ENCODE measurements around the gene KRTAP22-2. TPM values are rescaled to one million over a fixed set of nuclear protein-coding genes. Genes with fewer than 3 reads are reported as not detected.

KRTAP22-2 gene
- total and polyA plus RNA-seq, 4 experiments from 2014 or later, result not detected

DNA sequence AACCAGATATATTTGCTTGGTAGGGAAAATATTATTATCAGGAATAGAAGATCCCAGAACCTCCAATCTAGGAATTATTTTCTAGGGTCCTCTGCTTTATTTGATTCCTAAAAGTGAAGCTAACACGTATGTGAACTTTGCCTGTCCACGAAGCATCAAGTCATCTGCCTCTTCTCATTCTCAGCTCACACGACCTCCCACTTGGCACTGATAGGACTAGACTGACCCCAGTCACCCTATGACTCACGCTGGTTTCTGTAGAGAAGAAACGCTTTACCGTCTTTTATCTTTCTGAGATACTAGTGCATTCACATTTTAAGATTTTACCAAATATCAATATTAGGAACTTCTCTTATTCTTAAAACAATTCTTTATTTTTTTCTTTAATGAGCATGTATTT lies 27.1 kb downstream of the KRTAP22-2 start:
- H3K36me3 ChIP-seq (ENCODE audit: insufficient read depth, low read length), result no peaks in the 10 kb centered on the region
- Mint-ChIP-seq H3K27me3 (no peaks in the 10 kb centered on the region), H3K27ac (no peak overlapping the region), H3K9me3 (peaks cover 0 to 2% (median 0%) of the 10 kb centered on the region in 8 donors), H3K4me3 (no peak overlapping the region), H3K36me3 (no peaks in the 10 kb centered on the region), H3K4me1 (no peaks in the 10 kb centered on the region)
- intact Hi-C loops (cut with micrococcal nuclease), result no loop called here
- H3K9me3 ChIP-seq (ENCODE audit: control insufficient read depth in 1 of 2, low read length in 2 of 2), result no peaks in the 10 kb centered on the region
- ChIA-PET CTCF (ENCODE audit: partially characterized antibody) (no interaction called here), POLR2A (ENCODE audit: partially characterized antibody) (no interaction called here)
- H3K27ac ChIP-seq (ENCODE audit: low read depth, low read length), result no peak overlapping the region
- no peak overlapping the region for H3K4me3 ChIP-seq (ENCODE audit: low read length in 2 of 2)
- no peaks in the 10 kb centered on the region for H3K4me1 ChIP-seq (ENCODE audit: insufficient read depth, low read length)
- DNase-seq, result no peak
- no peaks in the 10 kb centered on the region for H3K27me3 ChIP-seq (ENCODE audit: insufficient read depth, low read length)

DNA sequence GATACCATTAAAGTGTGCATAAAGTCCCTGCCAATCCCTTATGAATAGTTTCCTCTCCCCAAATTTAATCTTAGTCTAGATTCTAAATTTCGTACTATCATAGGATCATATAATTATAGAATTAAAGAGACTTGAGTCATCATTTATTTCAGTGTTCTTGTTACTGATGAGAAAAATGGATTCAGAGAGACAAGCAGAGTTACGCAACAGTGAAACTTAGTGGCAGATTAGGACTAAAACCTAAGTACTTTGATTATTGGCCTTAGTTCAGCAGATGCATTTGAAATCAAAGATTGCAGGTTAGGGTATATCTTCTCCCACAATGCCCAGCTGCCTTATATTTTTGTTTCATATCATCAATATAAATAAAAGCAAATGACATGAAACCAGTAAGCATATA lies 28.2 kb downstream of the KRTAP22-2 start:
- DNase-seq, result no peak
- ChIA-PET POLR2A (ENCODE audit: partially characterized antibody) (no interaction called here), CTCF (ENCODE audit: partially characterized antibody) (no interaction called here)
- Mint-ChIP-seq H3K4me1 (no peaks in the 10 kb centered on the region), H3K9me3 (peaks cover 0 to 2% (median 0%) of the 10 kb centered on the region in 8 donors), H3K36me3 (no peaks in the 10 kb centered on the region), H3K27me3 (no peaks in the 10 kb centered on the region), H3K27ac (no peak overlapping the region), H3K4me3 (no peak overlapping the region)
- Histone ChIP-seq H3K36me3 (ENCODE audit: insufficient read depth, low read length) (no peaks in the 10 kb centered on the region), H3K4me1 (ENCODE audit: insufficient read depth, low read length) (no peaks in the 10 kb centered on the region), H3K9me3 (ENCODE audit: control insufficient read depth in 1 of 2, low read length in 2 of 2) (no peaks in the 10 kb centered on the region), H3K27me3 (ENCODE audit: insufficient read depth, low read length) (no peaks in the 10 kb centered on the region), H3K4me3 (ENCODE audit: low read length in 2 of 2) (no peak overlapping the region), H3K27ac (ENCODE audit: low read depth, low read length) (no peak overlapping the region)
- intact Hi-C loops (cut with micrococcal nuclease), result no loop called here

DNA sequence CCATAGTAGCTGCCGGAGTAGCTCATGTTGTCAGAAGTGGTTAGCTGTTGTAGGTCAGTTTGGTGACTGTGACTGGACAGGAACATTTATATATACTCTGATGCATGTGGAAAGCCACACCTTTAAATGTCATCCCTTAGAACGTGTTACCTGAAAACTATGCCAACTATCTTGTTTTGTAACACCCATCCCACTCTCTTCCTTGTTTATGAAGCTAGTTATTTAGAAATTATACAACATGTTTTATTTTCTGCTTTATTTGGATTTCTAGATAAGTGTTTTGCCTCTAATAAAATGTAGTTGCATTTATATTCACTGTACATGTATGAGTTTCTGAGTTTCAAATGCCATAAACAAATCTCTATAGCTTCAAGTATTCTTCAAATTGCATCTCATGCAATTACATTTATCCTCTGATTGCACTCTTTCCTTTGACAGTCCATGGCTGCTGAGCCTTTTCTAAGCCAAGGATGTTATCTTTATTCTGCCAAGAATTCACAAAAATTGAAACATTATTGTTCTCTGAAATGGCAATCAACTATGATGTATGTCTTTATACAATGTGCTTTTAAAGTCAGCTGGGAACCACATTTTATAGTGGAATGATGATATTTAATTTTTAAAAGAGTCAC lies 28.8 kb downstream of the KRTAP22-2 start, which contains the start of gene KRTAP19-7:
Gene KRTAP19-7, minus strand, starts transcription at position 51 of the 632 bp plus-strand sequence. Its CDS starts 25 bp downstream, at position 26.
- H3K4me1 Mint-ChIP-seq, result no peaks in the 10 kb centered on the region
- intact Hi-C loops (cut with micrococcal nuclease), result no loop called here
- H3K27me3 ChIP-seq (ENCODE audit: insufficient read depth, low read length), result no peaks in the 10 kb centered on the region
- H3K27ac Mint-ChIP-seq, result no peak within 1 kb of the TSS
- H3K27ac ChIP-seq (ENCODE audit: low read depth, low read length), result no peak within 1 kb of the TSS
- H3K36me3 ChIP-seq (ENCODE audit: insufficient read depth, low read length), result no peaks in the 10 kb centered on the region
- no peaks in the 10 kb centered on the region for H3K4me1 ChIP-seq (ENCODE audit: insufficient read depth, low read length)
- H3K9me3 Mint-ChIP-seq, result peaks cover 0 to 2% (median 0%) of the 10 kb centered on the region in 8 donors
- H3K9me3 ChIP-seq (ENCODE audit: control insufficient read depth in 1 of 2, low read length in 2 of 2), result no peaks in the 10 kb centered on the region
- no peak within 1 kb of the TSS for H3K4me3 ChIP-seq (ENCODE audit: low read length in 2 of 2)
- no peak within 1 kb of the TSS for H3K4me3 Mint-ChIP-seq
- POLR2A ChIA-PET (ENCODE audit: partially characterized antibody), result no interaction called here
- H3K27me3 Mint-ChIP-seq, result no peaks in the 10 kb centered on the region
- no peaks in the 10 kb centered on the region for H3K36me3 Mint-ChIP-seq
- no peak for DNase-seq
- CTCF ChIA-PET (ENCODE audit: partially characterized antibody), result no interaction called here

DNA sequence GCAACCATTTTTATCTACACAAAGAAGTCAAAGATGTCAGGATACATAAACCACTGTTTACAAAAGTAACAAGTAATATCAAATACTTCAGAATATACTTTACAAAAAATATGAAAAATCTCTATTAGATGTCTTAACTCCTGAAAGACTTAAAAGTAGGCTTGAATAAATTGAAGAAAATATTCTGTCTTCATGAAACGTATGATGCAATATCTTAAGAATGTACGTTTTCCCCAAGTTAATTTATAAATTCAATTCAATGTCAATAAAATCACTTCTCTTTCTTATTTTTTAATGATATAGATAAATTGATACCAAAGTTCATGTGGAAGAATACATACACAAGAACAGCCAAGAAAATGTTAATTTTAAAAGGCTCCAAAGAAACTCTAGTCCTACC lies 35.1 kb downstream of the KRTAP22-2 start:
- intact Hi-C loops (cut with micrococcal nuclease), result no loop called here
- CTCF ChIA-PET (ENCODE audit: partially characterized antibody), result no interaction called here
- Histone ChIP-seq H3K4me1 (ENCODE audit: insufficient read depth, low read length) (no peaks in the 10 kb centered on the region), H3K36me3 (ENCODE audit: insufficient read depth, low read length) (no peaks in the 10 kb centered on the region), H3K27ac (ENCODE audit: low read depth, low read length) (no peak overlapping the region), H3K4me3 (ENCODE audit: low read length in 2 of 2) (no peak overlapping the region), H3K9me3 (ENCODE audit: control insufficient read depth in 1 of 2, low read length in 2 of 2) (no peaks in the 10 kb centered on the region), H3K27me3 (ENCODE audit: insufficient read depth, low read length) (no peaks in the 10 kb centered on the region)
- no peak for DNase-seq
- Mint-ChIP-seq H3K27me3 (no peaks in the 10 kb centered on the region), H3K27ac (no peak overlapping the region), H3K36me3 (no peaks in the 10 kb centered on the region), H3K4me1 (no peaks in the 10 kb centered on the region), H3K9me3 (peaks cover 0 to 19% (median 10%) of the 10 kb centered on the region in 8 donors), H3K4me3 (no peak overlapping the region)
- POLR2A ChIA-PET (ENCODE audit: partially characterized antibody), result no interaction called here

DNA sequence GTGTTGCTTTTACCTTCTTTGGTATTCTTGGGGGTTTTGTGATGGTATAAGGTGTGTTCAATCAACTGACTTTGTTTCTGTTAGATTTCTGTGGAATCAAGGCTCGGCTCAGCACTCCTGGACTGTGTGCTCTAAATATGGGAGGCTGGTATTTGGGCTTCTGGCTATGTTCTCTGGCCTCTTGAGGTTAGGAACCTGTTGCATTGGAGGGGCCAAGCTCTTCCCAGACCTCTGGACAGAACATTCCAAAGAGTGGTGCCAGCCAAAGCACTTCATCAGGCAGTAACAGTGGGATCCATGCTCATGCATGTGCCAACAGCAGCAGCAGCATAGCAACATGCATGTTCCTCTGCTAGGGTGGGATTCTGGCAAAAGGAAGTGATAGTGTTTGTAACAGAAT lies 37.4 kb downstream of the KRTAP22-2 start:
- H3K36me3 Mint-ChIP-seq, result no peaks in the 10 kb centered on the region
- ChIA-PET POLR2A (ENCODE audit: partially characterized antibody) (no interaction called here), CTCF (ENCODE audit: partially characterized antibody) (no interaction called here)
- H3K9me3 Mint-ChIP-seq, result peaks cover 0 to 20% (median 12%) of the 10 kb centered on the region in 8 donors
- Histone ChIP-seq H3K27ac (ENCODE audit: low read depth, low read length) (no peak overlapping the region), H3K27me3 (ENCODE audit: insufficient read depth, low read length) (no peaks in the 10 kb centered on the region), H3K4me1 (ENCODE audit: insufficient read depth, low read length) (no peaks in the 10 kb centered on the region), H3K4me3 (ENCODE audit: low read length in 2 of 2) (no peak overlapping the region), H3K9me3 (ENCODE audit: control insufficient read depth in 1 of 2, low read length in 2 of 2) (no peaks in the 10 kb centered on the region), H3K36me3 (ENCODE audit: insufficient read depth, low read length) (no peaks in the 10 kb centered on the region)
- peaks cover 0 to 2% of the 10 kb centered on the region in 2 donors for H3K27me3 Mint-ChIP-seq
- intact Hi-C loops (cut with micrococcal nuclease), result no loop called here
- no peak overlapping the region for H3K4me3 Mint-ChIP-seq
- no peaks in the 10 kb centered on the region for H3K4me1 Mint-ChIP-seq
- no peak for DNase-seq
- no peak overlapping the region for H3K27ac Mint-ChIP-seq

DNA sequence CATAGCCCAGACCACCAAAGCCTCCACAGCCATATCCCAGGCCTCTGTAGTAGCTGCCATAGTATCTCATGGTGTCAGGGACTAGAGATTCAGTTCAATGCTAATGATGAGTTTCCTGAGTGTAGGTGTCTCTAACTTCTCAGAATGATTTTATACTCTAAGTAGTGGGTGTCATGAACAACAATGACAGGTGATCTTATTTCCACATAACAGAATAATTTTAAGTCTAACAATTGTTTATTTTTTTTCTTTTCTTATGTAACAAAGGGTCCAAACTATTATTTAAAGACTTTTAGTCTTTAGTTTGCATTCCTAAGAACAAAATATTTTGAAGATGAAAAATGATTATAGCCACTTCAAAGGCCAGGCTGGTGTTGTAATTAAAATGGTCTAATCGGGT lies 48.4 kb downstream of the KRTAP22-2 start, which contains the start of gene KRTAP19-6:
Gene KRTAP19-6, minus strand, starts transcription at position 101 of the 400 bp plus-strand sequence. Its CDS starts 31 bp downstream, at position 70.
- no peaks in the 10 kb centered on the region for H3K27me3 ChIP-seq (ENCODE audit: insufficient read depth, low read length)
- no peaks in the 10 kb centered on the region for H3K4me1 ChIP-seq (ENCODE audit: insufficient read depth, low read length)
- H3K4me1 Mint-ChIP-seq, result no peaks in the 10 kb centered on the region
- no peak within 1 kb of the TSS for H3K4me3 ChIP-seq (ENCODE audit: low read length in 2 of 2)
- no peaks in the 10 kb centered on the region for H3K36me3 ChIP-seq (ENCODE audit: insufficient read depth, low read length)
- no peak within 1 kb of the TSS for H3K27ac Mint-ChIP-seq
- H3K9me3 ChIP-seq (ENCODE audit: control insufficient read depth in 1 of 2, low read length in 2 of 2), result no peaks in the 10 kb centered on the region
- no peak within 1 kb of the TSS for H3K4me3 Mint-ChIP-seq
- no peaks in the 10 kb centered on the region for H3K36me3 Mint-ChIP-seq
- POLR2A ChIA-PET (ENCODE audit: partially characterized antibody), result no interaction called here
- intact Hi-C loops (cut with micrococcal nuclease), result no loop called here
- peaks cover 0 to 3% (median 0%) of the 10 kb centered on the region in 8 donors for H3K9me3 Mint-ChIP-seq
- no peaks in the 10 kb centered on the region for H3K27me3 Mint-ChIP-seq
- CTCF ChIA-PET (ENCODE audit: partially characterized antibody), result no interaction called here
- H3K27ac ChIP-seq (ENCODE audit: low read depth, low read length), result no peak within 1 kb of the TSS
- no peak for DNase-seq
